Hematopoietic multipotent progenitor cell treated with erythropoietin and hydrocortisone succinate and interleukin-3 and kit ligand, for 15 days (in vitro differentiated cells): ENCODE results near the gene TTPAL.
A peak's percentile ranks its signal among the peaks of the same experiment; 100 is the strongest.
"Not testable (repeated sequence)": the region's sequence is repeated elsewhere in the genome, so short reads cannot be mapped to it uniquely, and the experiment has no call there.

Source experiments
- DNase-seq: peaks from one replicate; pipeline ENCODE4 v3.0.0-alpha.2; 2015; ENCODE audit warnings: low spot score

The TTPAL gene

DNA sequence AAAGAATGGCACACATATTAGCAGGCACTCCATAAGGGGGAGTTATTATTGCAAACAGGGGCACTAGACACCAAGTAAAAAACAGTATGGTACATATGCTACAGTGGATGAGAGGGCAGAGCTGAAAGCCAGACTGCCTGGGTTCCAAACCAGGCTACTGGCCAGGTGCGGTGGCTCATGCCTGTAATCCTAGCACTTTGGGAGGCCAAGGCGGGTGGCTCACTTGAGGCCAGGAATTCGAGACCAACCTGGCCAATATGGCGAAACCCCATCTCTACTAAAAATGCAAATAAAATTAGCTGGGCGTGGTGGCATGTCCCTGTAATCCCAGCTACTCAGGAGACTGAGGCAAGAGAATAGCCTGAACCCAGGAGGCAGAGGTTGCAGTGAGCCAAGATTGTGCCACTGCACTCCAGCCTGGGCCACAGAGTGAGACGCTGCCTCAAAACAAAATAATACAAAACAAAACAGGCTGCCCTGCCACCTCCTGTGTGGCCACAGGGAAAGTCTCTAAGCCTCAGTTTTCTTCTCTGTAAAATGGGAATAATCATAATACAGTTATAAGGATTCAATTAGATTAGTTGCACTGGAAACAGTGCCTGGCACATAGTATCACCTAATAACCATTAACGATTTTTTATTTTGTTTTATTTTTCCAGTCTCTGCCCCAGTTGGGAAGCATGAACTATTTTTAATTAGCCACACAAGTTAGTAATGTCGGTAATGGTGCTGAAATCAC, 7.5 kb upstream of the TTPAL start:
- DNase-seq, result no peak

DNA sequence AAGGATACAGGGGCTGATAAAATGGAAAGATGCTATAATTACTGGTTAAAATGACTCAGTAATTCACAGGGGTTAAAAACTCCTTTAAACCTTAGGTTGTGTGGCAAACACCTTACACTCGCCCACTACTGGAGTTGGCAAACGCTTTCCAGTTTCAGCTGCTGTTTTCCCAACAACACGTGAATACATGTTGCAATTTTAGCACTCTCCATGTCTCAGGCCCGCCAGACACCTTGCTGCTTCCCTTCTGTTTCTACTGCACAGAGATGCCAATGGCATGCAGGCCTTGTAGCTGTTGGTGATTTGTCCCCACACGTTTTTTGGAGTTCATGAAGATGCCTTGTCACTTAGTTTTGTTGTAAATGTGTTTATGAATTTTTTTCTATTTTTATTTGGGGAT, 5.3 kb upstream of the TTPAL start:
- DNase-seq, result no peak

DNA sequence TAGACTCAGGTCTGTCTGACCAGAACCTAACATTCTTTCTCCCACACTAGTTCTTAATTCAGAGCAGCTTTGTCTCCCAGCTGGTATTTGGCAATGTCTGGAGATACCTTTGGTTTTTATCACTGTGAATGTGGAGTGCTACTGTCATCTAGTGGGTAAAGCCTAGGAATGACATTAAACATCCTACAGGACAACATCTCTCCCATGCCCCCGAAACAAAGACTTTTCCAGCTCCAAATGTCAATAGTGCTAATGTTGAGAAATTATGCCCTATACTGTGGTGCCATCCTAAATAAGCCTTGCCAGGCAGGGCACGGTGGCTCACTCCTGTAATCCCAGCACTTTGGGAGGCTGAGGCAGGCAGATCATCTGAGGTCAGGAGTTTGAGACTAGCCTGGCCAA, 4.2 kb upstream of the TTPAL start:
- peak; percentile 35 for DNase-seq

DNA sequence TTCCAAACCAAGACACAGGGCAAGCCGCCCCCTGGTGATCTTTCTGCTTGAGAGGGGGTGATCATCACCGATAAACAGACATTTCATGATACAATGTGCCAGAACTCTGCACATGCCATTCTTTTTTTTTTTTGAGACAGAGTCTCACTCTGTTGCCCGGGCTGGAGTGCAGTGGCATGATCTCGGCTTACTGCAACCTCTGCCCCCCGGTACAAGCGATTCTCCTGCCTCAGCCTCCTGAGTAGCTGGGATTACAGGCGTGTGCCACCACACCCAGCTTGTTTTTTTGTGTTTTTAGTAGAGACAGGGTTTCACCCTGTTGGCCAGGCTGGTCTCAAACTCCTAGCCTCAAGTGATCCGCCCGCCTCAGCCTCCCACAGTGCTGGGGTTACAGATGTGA, 3.4 kb upstream of the TTPAL start:
- DNase-seq, result not testable (repeated sequence)

DNA sequence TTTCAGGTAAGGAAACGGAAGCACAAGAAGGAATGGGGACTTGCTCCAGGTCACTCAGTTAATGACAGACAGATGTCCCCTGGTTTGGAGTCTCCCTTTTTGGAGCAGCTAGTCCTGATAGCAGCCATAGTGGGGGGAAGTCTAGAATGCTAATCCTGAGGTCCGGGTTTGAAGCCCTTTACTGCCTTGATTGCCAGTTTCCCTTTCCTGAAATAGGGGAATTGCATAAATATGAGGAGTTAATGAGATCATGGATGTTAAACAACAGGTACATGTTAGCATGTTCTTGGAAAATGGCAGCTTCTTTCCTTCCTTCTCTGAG, 341 bp upstream of the TTPAL start:
- no peak for DNase-seq

DNA sequence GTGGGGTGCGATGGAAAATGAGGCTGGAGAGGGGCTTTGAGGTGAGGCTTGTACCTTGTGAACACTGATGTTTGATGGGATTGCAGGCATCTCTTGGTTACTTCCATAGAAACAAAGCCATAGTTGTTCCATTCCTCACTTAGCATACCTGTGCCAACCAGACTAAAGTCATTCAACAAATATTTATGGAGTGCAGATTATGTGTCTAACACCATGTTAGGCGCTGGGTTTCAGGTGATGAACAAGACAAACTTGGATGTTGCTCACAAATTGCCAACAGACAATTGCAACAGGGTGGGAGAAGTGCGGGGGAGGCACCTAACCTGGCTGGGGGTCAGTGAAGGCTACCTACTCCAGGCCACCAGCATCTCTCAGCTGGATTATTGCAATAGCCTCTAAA, 1.5 kb downstream of the TTPAL start:
- no peak for DNase-seq

DNA sequence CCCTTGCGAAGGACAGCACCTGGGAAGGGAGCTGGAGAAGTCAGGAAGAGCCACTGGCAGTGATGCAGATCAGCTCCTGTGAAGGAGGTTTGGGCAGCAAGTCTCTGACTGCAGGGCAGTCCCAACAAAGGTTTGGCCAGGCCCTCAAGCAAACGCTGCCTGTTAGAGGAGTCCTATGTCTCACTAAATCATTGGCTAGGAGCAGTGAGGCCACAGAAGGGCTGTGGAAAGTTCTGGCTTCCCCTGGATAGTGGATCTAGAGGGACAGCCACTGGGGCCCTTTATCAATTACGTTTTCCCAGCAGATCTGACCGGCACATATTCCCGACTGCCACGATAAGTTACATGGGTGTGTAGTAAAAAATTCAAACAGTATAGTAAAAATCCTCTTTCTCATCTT, 2.5 kb downstream of the TTPAL start:
- no peak for DNase-seq

DNA sequence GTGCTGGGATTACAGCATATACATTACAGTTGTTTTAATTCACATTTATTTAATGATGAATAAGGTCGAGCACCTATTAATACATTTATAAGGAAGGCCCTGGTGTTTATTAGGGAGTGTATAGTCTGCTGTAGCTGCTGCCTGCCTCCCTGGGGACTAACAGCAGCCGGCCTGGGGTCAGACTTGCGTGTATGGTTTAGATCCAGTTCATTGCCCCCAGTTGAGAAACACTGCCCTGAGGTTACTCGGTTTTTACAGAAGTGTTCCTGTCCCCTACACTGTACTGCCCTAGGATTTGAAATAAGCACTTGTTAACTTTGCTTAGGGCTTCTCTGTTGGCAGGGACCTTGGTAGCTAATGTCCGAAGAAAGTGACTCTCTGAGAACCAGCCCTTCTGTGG, 4.0 kb downstream of the TTPAL start:
- DNase-seq, result no peak

DNA sequence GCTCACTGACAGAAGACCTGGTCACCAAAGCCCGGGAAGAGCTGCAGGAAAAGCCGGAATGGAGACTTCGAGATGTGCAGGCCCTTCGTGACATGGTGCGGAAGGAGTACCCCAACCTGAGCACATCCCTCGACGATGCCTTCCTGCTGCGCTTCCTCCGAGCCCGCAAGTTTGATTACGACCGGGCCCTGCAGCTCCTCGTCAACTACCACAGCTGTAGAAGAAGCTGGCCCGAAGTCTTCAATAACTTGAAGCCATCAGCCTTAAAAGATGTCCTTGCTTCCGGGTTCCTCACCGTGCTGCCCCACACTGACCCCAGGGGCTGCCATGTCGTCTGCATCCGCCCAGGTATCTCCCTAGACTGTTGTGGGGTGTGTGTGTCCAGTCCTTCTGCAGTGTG, 4.4 kb downstream of the TTPAL start:
- DNase-seq, result no peak

DNA sequence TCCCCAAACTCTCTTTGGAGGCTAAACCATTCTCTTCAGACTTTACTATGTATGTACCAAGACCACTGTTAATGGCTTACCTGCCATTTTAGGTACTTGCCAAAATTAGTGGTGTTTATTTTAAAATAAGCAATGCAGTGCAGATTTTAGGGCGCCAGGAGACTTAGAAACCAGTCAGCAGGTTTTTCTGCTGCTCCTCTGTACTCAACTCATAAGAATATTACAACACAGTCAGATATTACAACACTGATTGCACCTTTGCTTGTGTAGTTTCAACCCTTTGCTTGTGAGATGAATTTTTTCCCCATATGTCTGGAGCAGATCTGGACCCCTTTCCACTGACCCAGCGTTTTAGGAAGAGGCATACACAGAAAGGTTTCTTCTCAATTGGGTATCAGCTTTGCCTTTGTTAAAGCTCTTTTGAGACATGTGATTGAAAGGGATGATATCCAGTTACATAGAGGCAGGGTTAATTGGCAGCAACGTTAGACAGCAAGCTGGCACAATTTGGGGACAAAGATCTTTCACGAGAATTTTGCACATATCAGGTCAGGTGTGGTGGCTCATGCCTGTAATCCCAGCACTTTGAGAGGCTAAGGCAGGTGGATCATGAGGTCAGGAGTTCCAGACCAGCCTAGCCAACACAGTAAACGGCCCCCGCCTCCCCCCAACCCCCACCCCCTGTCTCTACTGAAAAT, 6.2 kb downstream of the TTPAL start:
- DNase-seq, result no peak

DNA sequence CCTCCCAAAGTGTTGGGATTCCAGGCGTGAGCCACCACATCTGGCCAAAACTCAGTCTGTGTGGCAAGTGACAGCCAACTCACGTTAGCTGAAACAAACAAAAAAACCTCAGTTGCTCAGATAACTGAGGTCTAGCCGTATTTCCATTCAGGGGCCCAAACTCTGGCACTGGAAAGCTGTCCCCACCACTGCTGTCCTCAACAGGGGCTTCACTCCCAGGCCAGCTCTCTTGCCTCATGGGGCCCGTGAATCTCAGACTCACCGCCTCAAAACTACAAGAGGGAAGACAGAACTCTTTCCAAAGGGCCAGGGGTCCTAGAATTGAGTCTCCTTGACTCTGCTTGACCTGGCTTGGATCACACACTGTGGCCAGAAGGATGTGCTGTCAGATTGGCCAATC, 7.4 kb downstream of the TTPAL start:
- DNase-seq, result no peak

DNA sequence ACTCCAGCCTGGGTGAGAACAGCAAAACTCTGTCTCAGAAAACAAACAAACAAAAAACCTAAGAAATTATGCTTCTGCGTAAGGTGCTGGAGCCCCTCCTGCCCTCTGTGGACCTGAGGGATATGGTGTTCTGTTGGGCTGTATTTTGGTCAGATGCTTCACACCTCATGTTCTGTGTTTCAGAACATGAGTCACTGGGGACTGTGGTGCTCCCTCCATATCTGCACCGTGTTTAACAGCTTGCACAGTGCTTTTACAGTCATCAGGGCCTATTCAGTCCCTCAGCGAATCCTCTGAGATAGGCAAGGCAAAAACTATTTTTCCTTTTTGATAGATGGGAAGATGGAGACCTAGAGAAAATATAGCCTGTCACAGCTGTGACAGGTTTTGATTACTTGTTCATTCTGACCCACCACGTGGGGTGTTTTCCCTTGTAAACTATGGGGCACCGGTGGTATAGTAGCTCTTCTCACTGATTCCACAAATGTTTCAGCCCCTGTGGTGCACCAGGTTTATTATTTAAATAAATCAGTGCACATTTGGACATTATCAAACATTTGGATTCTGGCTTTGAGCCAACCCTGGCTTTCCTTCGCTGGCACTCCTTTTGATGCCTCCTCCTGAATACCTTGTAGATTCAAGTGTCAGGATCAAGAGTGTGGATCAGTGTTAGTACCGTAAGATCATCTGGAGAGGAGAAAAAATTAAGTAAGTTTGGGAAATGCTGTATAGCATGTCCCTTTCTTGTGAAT, 9.6 kb downstream of the TTPAL start:
- no peak for DNase-seq

DNA sequence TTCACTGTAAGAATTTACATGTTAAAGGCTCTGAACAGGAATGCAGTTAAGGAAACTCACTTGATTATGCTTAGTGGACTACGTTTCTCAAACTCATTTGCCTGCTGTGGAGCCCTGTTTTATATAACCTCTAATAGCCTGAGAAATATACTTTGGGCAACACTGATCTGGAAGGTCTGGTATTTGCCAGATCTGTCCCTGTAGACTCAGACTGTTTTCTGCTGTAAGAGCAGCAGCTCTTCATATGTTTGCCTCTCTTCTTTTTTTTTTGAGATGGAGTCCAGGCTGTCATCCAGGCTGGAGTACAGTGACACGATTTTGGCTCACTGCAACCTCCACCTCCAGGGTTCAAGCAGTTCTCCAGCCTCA, 10.1 kb downstream of the TTPAL start:
- no peak for DNase-seq

DNA sequence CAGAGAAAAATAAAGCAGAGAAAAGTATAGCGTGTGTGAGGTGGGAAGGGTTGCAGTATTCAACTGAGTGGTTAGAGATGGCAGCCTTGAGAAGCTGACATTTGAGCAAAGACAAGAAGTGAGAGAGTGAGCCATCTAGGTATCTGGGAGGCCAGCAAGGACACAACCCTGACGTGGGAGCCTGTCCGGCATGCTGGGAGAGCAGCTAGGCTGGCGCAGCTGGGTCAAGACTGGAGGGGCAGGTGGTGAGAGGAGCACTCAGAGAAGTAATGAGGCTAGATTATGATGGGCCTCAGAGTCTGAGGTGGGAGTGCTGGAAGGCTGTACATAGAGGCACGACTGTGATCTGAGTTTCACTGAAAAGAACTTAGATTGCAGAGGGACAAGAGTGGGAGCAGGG, 12.9 kb downstream of the TTPAL start:
- DNase-seq, result no peak

DNA sequence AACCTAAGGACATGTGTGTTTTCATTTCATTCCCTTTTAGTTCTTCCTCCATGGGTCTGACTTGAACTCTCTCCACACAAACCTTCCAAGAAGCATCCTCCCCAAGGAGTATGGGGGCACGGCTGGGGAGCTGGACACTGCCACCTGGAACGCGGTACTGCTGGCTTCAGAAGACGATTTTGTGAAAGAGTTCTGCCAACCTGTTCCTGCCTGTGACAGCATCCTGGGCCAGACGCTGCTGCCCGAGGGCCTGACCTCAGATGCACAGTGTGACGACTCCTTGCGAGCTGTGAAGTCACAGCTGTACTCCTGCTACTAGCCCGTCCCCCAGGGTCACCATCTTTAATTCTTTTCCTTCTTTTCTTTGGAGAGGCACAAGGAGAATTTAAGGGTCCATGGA, 13.5 kb downstream of the TTPAL start:
- no peak for DNase-seq

DNA sequence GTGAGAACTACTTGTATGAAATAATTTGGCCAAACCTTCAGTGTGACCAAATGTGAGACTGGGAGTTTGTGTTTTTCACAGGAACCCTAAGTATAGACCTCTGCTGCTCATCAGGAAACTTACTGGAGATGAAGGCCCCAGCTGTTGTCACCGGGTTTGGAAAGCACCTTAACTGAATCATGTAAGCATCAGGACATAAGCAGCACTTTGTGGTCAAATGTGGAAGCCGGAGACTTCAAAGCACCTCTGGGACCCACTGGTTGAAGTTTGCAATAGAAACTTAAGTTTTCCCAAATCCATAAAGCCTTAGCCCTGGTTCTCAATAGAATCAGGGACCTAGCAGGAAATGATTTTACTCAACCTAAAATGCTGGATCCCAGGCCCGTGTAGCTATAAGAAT, 14.3 kb downstream of the TTPAL start:
- DNase-seq, result no peak

DNA sequence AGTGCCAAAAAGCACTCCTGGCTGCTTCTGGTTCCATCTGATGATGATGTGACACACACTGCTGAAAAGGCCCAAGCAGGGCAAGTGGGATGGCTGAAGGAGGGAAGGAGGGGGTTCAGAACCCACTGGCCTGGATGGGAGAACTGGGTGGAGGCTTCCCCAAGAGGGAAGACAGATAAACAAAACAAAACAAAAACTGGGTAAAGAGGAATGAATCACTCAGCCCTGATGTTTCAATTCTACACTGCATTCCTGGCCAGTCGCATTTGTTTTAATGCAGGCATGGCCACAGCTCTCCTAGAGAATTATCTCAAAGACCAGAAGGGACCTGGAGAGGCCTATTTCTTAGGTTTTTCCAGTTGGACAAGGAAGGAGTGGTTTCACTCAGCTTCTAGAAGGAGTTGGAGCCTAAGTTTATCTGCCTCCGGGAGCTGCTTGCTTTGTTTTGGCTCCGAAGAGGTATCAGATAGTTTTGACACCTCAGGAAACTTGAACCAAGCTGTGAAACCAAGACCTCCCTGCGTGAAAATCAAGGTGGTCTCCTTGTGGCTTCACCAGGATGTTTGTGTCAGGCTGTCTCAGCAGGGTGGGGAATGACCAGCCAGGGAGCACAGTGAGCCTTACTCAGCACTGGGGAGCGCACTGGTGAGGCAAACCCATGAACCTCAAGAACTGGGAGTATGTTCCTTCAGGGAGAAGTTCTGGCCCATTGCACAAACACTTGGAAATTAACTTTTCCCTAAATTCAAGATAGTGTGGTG, 16.1 kb downstream of the TTPAL start:
- no peak for DNase-seq

DNA sequence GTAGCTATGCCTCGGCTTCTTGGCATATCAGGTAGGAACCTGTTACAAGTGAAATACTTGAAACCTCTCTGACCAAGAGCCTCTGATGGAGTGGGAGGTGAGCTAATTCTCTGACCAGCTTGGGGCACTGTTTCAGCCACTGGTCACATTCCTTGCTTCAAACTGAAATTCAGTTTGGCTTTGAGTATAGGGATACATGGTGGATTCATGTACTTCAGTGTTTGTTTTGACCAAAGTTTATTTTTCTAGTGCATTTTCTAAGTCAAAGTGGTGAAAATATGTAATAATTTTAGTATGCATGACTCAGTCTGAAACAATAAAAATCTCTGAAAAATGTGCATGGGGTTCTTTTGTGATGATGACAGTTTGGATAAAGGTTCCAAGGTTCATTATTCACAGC, 18.6 kb downstream of the TTPAL start:
- no peak for DNase-seq

DNA sequence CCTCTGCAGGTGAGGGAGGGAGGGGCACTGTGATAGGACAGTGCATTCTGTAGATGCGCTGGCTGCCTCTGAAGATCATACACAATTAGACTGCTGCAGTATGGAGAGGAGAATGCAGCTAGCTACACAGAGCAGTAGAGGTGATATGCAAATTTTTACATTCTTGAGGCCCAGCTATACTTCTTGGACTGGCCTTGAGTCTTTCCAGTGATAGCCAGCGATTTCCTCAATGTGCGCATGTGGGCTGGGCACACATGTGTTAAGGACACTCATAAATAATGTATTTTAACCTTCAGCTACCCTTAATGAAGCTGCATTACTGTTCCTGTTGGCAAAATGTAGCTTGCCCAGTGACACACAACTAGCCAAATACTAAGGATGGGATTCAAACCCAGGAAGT, 19.0 kb downstream of the TTPAL start:
- no peak for DNase-seq

DNA sequence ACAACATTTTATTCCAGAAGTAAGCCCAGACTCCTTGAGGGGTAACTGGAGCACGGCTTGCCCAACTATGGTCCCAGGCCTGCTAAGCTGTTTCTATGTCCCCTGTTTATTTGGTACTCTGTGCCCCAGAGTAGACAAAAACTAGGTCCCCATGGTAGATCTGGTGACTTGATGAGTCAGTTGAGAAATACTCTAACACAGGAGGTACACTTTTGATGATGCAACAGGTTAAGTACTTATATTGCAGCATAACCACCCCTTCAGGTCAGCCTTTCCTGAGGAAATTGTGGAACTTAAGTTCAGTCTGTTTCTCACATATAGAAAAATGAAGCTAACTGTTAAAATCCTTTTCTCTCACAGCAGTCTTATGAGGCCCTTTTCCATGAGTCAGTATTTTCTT, 19.6 kb downstream of the TTPAL start:
- DNase-seq, result no peak

DNA sequence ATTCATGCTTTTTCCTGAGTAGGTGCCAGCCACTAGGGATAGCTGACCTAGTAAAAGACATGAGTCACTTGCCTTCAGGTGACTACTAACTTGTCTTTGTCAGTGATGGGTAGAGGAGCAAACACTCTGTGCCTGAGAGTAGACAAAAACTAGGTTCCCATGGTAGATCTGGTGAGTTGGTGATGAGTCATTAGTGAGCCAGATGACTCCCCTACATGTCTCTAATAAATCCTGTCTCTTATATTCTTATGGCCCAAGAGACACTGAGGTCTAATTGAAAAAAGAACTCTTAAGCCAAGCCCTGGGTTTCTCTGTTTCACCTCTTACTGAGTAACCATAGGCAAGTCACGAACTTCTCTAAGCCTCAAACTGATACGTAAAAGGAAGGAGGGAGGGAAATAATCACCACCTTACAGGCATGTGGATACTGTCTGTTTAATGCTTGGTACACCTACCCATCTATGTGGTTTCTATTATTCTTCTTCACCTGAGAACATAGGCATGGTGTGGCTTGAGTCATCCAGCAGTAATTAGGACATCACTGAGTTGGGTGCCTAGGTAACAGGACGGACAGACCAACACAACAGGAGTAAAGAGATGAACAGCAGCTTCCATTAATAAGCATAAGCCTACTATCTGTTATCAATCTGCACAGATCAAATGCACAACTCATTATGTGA, 20.3 kb downstream of the TTPAL start:
- no peak for DNase-seq

DNA sequence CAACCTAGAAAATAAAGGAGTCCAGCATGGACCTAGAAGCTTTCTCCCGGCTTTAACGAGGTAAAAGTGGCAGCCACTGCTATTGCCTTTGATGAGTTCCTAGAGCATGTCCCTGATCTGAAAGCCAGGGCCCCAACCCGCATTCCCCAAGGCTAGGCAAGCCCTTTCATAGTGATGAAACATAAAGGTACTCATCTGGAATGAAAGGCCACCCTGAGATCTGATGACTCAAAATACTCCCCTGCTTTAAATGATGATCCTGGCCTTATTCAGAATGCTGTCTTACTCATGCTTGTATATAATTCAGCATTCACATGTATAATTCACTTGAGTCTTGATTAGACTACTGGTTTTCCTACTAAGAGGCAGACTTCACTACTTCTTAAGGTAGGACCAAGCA, 21.3 kb downstream of the TTPAL start:
- no peak for DNase-seq
